Head of caudate nucleus (tissue), 42 donors: ENCODE data around the gene CDKL1.
"Not testable (repeated sequence)": the region's sequence is repeated elsewhere in the genome, so short reads cannot be mapped to it uniquely, and the experiment has no call there.

ENCODE experiments used
- DNase-seq, 42 donors: peaks; one replicate each; pipeline versions ENCODE4 v3.0.0 to v3.0.0-alpha.2; 2020 to 2021; ENCODE audit warnings: mixed read lengths in 7 of 42
- intact Hi-C: fragments of 100-400 bp; cut with DNase I; formaldehyde crosslinking; loops from one replicate; pipeline ENCODE4 v1.15.0; 2022

Gene CDKL1

DNA sequence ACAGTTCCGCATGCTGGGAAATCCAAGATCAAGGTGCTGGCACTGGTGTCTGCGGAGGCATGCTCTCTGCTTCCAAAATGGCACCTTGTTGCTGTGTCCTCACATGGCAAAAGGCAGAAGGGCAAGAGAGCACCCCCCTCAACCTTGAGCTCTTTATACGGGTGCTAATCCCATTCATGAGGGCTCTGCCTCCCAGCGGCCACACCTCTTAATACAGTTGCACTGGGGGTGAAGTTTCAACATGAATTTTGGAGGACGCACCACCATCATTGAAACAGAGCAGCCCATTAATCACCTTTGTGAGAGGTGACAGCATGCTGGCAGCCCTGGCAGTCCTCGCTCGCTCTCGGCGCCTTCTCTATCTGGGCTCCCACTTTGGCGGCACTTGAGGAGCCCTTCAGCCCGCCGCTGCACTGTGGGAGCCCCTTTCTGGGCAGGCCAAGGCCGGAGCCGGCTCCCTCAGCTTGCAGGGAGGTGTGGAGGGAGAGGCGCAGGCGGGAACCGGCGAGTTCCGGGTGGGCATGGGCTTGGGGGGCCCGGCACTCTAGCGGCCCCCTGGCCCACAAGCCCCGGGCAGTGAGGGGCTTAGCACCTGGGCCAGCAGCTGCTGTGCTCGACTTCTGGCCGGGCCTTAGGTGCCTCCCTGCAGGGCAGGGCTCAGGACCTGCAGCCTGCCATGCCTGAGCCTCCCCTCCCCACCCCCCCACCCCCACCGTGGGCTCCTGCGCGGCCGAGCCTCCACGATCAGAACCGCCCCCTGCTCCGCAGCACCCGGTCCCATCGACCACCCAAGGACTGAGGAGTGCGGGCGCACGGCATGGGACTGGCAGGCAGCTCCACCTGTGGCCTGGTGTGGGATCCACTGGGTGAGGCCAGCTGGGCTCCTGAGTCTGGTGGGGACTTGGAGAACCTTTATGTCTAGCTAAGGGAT is 34.9 kb downstream of the CDKL1 start:
- DNase-seq, intact Hi-C loops: not testable (repeated sequence)

DNA sequence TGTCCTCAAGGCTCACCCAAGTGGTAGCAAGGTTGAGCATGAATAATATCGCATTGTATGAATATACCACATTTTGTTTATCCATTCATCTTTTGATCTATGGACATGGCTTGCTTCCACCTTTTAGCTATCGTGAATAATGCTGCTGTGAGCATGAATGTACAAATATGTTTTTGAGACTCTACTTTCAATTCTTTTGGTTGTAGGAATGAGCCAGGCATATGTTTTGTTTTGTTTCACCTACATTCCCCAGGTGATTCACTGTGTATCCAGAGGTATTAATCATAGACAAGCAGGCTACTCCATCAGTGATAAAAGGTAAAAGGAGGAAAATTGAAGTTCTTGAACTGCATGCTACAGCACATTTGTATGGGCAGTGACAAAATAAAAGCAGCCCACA is 35.8 kb downstream of the CDKL1 start:
- intact Hi-C loops: no loop called here
- DNase-seq: no peak

DNA sequence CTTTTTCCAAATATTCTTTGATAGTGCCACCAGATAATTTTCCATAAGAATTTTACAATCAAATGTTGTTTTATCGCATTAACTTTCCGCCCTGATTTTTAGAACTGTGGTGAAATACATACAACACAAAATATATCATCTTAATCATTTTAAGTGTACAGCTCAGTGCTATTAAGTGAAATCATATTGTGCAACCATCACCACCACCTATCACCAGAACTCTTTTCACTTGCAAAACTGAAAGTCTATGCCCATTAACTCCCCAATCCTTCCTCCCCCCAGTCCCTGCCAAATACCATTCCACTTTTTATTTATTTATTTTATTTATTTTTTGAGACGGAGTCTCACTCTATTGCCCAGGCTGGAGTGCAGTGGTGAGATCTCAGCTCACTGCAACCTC is 36.6 kb downstream of the CDKL1 start:
- no peak for DNase-seq
- intact Hi-C loops: no loop called here

DNA sequence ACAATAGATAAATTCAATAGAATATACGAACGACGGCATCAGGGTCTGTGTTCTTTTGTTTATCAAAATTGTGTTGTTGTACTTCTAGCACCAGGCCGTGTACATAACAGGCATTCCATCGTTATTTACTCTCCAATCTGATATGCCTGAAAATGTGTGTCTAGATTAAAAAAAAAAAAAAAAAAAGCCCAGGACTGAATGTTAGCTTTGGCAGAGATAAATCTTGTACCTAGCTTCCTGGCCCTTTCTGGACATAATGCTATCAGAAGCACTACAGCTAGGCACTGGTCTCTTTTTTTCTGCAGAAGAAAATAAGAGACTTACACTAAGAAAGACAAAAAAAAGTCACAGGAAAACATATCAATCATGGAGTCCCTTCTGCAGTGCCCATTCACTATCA is 37.0 kb downstream of the CDKL1 start:
- intact Hi-C loops: no loop called here

DNA sequence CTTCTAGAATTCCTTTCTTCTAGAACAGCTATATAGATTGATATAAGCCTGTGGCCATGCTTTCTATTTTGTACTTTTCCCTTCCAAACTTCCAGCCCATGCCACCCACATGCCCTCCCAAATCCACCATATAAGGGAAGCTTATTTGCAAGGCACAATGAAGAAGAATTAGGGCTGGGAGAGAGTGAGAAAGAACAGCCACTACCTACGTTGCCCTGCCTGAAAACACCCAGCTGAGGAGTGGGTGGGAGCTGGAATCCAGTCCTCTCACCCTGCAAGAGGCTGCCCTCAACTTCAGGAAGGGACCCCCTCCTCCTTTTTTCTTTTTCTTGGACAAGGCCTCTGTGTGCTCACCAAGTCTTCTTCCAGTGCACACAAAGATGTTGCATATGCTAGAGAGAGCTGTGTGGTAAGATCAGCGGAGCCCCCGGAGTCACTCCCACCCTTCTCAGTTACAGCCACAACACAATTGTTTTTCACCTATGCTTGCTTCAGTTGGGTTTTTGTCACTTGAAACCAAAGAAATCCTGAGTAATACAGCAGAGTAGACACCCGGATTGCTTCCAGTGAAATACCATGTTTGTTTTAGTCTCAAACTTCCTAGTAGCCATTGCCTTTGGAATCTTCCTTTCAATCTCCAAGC is 38.8 kb downstream of the CDKL1 start:
- peak in 29 of 42 donors; percentile 15 to 78 (median 38) for DNase-seq

More for the DNA sequence above, 37.0 kb downstream of the CDKL1 start:
- DNase-seq: no peak

DNA sequence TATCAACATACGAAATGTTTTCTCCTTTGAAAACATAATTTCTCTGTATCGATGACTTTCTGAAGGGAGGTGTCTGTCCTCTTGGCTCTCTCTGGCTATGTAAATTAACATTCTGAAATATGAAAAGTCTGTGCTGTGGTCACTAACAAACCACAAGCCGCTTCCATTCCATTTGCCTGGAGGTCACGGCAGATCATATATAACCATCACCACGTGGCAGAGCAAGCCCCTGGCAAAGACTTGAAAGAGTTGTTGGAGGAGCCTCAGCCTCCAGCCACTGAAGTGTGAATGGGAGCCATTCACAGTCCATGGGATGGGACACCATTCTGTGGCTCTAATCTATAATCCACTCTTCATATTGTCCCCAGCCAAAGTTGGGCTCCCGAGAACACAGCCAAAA is 39.6 kb downstream of the CDKL1 start:
- no peak for DNase-seq
- intact Hi-C loops: no loop called here

More for the DNA sequence above, 38.8 kb downstream of the CDKL1 start:
- intact Hi-C loops: no loop called here

DNA sequence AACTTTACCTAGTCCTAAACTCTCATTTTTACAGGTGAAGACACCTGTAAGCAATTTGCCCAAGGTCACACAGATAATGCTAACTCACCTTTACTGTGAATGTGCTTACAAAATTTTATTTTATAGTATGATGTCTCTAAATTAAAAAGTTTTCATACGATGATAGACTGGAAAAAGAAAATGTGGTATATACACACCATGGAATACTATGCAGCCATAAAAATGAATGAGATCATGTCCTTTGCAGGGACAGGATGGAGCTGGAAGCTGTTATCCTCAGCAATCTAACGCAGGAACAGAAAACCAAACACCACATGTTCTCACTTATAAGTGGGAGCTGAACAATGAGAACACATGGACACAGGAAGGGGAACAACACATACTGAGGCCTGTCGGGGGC is 40.4 kb downstream of the CDKL1 start:
- intact Hi-C loops, DNase-seq: not testable (repeated sequence)

DNA sequence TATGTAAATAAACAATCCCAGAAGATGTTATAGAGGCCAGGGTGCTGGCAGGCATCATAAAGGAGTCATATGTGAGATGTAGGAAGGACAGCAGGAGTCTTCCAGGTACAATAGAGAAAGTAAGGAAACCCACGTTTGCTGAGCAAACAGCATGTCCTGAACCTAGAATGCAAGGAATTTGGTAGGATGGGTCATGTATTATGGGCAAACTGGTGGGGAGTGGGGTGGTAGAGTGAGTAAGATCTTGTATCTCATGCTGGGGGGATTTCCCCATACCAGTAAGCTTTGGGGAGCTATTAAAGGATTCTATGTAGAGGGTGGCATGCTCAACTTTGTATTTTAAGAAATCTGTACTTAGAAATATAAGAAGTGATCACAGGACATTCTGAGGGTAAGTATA is 41.0 kb downstream of the CDKL1 start:
- intact Hi-C loops: no loop called here
- DNase-seq: no peak

DNA sequence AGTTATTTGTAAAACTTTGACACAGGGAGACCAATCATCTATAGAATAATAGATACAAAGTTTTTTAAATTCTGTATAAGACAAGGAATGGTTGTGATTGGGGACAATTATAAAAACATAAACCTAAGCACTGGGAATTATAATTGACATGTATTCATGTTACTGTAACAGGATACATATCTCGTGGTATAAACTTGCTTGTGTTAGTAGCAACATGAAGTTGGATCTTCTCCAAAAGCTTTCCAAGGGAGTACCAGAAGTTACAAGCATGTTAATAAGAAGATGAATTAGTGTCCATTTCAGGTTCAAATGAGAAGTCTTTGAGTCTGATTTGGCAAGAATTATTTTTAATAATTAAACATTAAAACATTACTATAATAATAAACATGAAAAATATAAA is 42.2 kb downstream of the CDKL1 start:
- intact Hi-C loops: no loop called here
- no peak for DNase-seq

DNA sequence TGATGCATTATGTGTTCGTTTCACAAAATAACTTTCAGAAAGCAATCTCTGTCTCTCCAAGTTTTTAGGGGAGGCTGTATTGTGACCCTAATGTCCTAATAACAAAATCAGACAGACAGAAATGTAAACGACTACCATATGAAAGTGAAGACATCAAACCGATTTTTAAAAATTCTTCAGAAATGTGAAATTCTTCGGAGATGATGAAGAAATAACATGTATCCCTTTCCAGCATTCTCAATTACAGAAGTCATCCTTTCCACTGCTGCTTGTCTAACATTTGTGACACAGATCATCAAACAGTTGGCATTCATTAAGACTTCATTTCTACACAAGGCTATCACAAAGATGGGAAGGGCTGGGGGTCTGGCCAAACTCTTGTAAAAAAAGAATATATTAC is 43.6 kb downstream of the CDKL1 start:
- intact Hi-C loops: no loop called here
- no peak for DNase-seq

DNA sequence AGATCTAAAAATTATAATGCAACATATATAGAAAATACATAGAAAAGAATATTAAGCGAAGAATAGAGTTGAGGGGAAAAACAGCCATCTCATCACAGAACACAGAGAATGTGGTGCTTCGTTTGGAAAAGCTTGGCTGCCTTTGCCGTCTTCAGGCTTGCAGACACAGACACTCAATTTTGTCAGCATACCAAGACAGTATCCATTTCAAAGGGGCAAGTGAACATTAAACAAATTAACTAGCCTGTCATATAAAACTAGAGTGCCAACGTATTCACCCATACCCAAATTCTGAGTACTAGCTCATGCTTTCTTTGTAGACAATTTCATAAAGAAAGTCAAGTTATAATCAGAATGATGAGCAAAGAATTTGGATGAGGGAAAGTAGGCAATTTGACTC is 44.1 kb downstream of the CDKL1 start:
- no peak for DNase-seq
- intact Hi-C loops: no loop called here

DNA sequence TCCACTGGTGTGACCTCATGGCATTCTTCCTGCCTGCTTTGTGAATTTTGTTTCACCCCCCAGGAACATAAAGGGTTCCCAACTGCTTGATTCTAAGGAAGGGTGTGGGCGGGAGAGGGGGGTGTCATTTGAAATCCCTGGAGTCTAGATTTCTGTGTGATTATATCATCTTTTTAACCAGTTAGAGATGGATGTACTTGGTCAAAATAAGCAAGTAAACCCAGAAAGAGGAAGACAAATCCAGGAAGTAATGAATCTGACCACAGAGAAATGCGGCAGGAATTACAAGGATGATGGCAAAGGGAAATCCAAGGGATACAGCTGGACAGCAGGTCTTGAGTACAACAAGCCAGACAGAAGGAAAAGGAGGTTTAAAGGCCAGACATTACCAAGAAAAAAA is 45.7 kb downstream of the CDKL1 start:
- intact Hi-C loops: no loop called here
- peak in 2 of 42 donors; percentile 15 to 25 for DNase-seq

DNA sequence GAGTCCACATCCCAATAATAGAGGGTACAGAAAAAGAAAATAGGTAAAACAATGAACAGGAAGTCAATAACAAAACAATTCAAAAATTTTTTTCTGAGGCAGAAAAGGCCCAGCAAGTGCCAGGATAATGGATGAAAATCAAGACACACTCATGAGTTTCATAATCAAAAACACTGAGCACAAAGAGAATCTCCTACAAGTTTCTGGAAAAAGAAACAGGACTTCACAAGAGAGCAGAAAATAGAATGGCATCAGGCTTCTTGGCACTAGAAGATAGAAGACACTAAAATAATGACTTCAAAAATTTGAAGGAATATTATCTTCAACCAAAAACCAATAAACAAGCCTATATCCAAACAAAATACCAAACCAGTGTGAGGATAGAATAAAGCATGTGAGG is 47.7 kb downstream of the CDKL1 start:
- DNase-seq: no peak
- intact Hi-C loops: loop anchor here (10.0 kb wide), 1 partner anchor 46 kb away; the partner anchor contains the start of gene CDKL1

DNA sequence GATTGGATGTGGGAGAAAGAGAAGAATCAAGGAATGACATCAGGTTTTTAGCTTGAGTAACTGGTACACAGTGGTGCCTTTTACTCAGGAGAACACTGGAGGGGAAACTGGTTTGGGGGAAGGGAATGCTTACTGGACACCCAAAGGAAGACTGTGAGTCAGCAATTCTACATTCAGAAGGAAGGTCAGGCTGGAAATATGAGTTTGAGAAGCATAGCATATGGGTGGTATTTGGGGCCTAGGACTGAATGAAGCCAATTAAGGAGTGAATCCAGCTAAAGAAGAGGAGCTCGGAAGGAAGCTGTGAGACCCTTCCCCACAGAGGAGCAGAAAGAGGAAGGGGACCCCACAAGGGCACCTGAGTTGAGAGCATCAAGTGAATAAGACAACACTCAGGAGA is 49.2 kb downstream of the CDKL1 start:
- intact Hi-C loops: loop anchor here (10.0 kb wide), 1 partner anchor 47 kb away; the partner anchor contains the start of gene CDKL1

DNA sequence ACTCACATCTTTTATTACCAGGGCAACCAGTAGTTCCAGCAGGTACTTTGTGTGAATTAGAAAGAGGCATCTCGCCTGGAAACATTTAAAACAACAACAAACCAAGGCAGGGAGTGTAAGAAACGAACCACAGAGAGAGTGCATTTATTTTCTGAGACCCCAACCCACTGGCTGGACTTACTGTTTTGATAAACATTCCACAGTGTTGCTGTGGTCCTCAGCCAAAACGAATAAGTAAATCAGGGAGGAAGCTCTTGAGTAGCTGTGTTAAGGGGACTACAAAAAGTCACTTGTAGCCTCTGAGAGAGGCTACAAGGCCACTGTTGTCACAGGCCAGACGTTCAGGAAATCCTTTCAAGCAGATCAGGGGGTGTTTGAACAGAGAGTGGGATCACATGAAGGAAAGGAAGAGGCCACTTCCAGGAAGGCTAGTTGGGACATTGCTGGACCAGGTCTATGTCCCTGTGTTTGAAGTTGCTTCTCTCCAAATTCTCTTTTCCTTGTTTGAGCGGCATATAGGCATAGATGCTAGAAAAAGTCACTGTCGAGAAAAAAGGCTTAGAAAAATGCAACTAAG is 50.7 kb downstream of the CDKL1 start:
- no peak for DNase-seq
- intact Hi-C loops: loop anchor here (10.0 kb wide), 1 partner anchor 49 kb away; the partner anchor contains the start of gene CDKL1

More for the DNA sequence above, 49.2 kb downstream of the CDKL1 start:
- DNase-seq: no peak

DNA sequence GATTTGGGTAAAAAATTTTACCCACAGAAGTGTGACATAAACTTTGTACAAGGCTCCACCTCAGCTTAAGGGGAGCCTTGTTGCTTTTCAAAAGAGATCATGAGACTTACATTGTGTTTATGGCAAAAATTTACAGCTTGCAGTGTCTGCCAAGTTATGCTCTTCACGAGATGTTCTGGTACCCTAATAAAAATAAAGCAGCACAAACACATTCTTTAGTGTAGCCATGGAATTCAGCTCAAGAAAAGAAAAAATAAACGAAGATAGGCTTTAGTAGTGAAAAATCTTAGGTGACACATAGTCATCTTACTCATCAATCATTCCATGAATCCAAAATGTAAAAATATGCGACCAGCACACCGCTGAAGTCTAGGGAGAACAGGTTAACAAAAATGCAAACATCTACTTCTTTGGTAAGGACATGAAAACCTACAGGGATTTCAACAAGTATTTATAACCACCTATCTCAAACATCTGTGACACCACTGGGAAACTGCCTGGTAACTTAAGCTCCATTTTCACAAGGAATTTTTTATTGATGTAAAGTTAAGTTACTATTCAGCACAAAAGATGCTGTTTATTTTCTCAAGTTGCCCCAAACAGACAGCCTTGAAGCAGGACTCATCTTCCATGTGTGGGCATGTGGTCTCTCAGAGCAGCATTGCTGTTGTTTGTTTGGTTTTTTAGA is 51.7 kb downstream of the CDKL1 start:
- intact Hi-C loops: loop anchor here (5.0 to 10.0 kb wide), 2 partner anchors 50 to 187 kb away; partner anchors contain the start of genes CDKL1 and MAP4K5
- DNase-seq: no peak

DNA sequence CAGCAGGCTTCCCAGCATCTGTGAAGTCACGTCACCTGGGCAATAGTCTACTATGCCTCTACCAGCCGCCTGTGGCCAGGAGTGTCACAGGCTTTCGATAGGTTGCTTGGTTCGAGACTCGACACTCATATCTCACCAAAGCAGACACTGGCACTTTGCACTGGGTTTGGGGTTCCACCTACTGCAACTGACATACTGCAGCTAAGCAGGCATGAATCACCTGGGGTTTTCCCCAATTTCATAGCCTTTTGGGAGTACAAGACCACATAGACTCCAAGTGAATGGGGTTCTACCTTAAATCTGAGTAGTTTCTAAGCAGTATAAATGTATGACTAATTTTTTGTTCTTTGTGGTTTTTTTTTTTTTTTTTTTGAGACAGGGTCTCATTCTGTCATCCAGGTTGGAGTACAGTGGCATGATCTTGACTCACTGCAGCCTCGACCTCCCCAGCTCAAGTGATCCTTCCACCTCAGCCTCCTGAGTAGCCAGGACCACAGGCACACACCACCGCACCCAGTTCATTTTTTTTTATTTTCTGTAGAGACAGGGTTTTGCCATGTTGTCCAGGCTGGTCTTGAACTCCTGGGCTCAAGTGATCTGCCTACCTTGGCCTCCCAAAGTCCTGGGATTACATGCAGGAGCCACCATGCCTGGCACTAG is 52.4 kb downstream of the CDKL1 start:
- intact Hi-C loops: loop anchor here (5.0 to 10.0 kb wide), 2 partner anchors 51 to 188 kb away; partner anchors contain the start of genes CDKL1 and MAP4K5
- no peak for DNase-seq

DNA sequence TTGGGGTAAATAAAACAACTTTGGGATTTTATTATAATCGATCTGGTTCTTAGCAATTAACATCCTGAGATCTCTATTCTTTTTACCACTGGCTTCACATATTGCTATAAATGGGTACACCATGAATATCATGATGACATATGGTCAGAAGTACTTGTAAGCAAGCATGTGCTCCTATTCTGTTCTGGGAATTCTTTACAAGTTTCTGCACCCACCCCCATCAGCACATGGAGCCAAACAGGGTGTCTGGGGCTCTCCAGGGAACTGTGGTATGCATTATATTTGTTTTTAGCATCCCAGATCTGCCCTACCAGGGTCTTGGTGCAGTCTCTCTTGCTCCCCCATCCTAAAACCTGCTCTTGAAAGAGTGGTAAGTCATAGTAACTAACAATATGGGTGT is 53.2 kb downstream of the CDKL1 start:
- intact Hi-C loops: loop anchor here (5.0 to 10.0 kb wide), 2 partner anchors 51 to 189 kb away; partner anchors contain the start of genes CDKL1 and MAP4K5
- DNase-seq: no peak
